Measurements from ENCODE around the gene CEACAM19. TPM values are rescaled to one million over a fixed set of nuclear protein-coding genes. Genes with fewer than 3 reads are reported as not detected.

CEACAM19 gene
- total RNA-seq, 4 donors from 2014 or later: 0.82 to 5.2 (median 3.5) TPM

GRCh38 chr19:44696939-44697669 lies 25.8 kb downstream of the CEACAM19 start:
- 63 to 66% methylated on average over 4 to 6 of the region's 22 CpGs for WGBS, 2 donors (ENCODE audit: low coverage in 1 of 2)
- Histone ChIP-seq H3K36me3 (no peaks in the 10 kb centered on the region), H3K4me1 (peaks cover 0 to 6% (median 0%) of the 10 kb centered on the region in 3 donors), H3K9me3 (no peaks in the 10 kb centered on the region), H3K27ac (no peak overlapping the region), H3K4me3 (no peak overlapping the region), H3K27me3 (peaks cover 21% of the 10 kb centered on the region)
- no peak for TF ChIP-seq POLR2AphosphoS5 (IDR thresholded peaks at IDR 0.05)
- TF ChIP-seq EP300 (IDR thresholded peaks at IDR 0.05): no peak
- TF ChIP-seq, protein P1, sequence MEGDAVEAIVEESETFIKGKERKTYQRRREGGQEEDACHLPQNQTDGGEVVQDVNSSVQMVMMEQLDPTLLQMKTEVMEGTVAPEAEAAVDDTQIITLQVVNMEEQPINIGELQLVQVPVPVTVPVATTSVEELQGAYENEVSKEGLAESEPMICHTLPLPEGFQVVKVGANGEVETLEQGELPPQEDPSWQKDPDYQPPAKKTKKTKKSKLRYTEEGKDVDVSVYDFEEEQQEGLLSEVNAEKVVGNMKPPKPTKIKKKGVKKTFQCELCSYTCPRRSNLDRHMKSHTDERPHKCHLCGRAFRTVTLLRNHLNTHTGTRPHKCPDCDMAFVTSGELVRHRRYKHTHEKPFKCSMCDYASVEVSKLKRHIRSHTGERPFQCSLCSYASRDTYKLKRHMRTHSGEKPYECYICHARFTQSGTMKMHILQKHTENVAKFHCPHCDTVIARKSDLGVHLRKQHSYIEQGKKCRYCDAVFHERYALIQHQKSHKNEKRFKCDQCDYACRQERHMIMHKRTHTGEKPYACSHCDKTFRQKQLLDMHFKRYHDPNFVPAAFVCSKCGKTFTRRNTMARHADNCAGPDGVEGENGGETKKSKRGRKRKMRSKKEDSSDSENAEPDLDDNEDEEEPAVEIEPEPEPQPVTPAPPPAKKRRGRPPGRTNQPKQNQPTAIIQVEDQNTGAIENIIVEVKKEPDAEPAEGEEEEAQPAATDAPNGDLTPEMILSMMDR (IDR thresholded peaks at IDR 0.05): no peak
- no peak for TF ChIP-seq POLR2A (IDR thresholded peaks at IDR 0.05)
- no peak for ATAC-seq

- ATAC-seq: no peak
- TF ChIP-seq POLR2AphosphoS5 (IDR thresholded peaks at IDR 0.05) (no peak), EP300 (IDR thresholded peaks at IDR 0.05) (no peak), POLR2A (IDR thresholded peaks at IDR 0.05) (no peak)
- TF ChIP-seq, protein P1 (IDR thresholded peaks at IDR 0.05): no peak
- no peaks in the 10 kb centered on the region for H3K36me3 ChIP-seq
- H3K9me3 ChIP-seq: no peaks in the 10 kb centered on the region
- H3K4me1 ChIP-seq: peaks cover 0 to under 1% (median 0%) of the 10 kb centered on the region in 3 donors
- no peak overlapping the region for H3K27ac ChIP-seq
- WGBS, 2 donors (ENCODE audit: low coverage in 1 of 2): 66% methylated on average over 4 of the region's 4 CpGs; no CpG with 5 or more reads in 1 of the 2 donors
- H3K27me3 ChIP-seq: peaks cover 21% of the 10 kb centered on the region
- H3K4me3 ChIP-seq: no peak overlapping the region
These were observed 26.4 kb downstream of the CEACAM19 start for GRCh38 chr19:44697670-44698034.

- no peak within 1 kb of the TSS for H3K27ac ChIP-seq
- no peak for ATAC-seq
- H3K9me3 ChIP-seq: no peaks in the 10 kb centered on the region
- H3K4me1 ChIP-seq: no peaks in the 10 kb centered on the region
- no peak within 1 kb of the TSS for H3K4me3 ChIP-seq
- H3K36me3 ChIP-seq: no peaks in the 10 kb centered on the region
- peaks cover 21% of the 10 kb centered on the region for H3K27me3 ChIP-seq
- 84 to 87% methylated on average over 8 to 9 of the region's 13 CpGs for WGBS, 2 donors (ENCODE audit: low coverage in 1 of 2)
- no peak for TF ChIP-seq POLR2AphosphoS5 (IDR thresholded peaks at IDR 0.05)
- TF ChIP-seq EP300 (IDR thresholded peaks at IDR 0.05): no peak
- TF ChIP-seq, protein P1 (IDR thresholded peaks at IDR 0.05): no peak
- no peak for TF ChIP-seq POLR2A (IDR thresholded peaks at IDR 0.05)
These were observed 27.4 kb downstream of the CEACAM19 start, which contains the start of gene CEACAM16 for GRCh38 chr19:44698492-44699201. CEACAM16 (plus strand) TSS chr19:44699151; CDS start chr19:44701457, 2,306 bp downstream.

- Histone ChIP-seq H3K36me3 (no peaks in the 10 kb centered on the region), H3K9me3 (no peaks in the 10 kb centered on the region), H3K4me3 (no peak overlapping the region), H3K27ac (no peak overlapping the region), H3K4me1 (no peaks in the 10 kb centered on the region), H3K27me3 (peaks cover 21% of the 10 kb centered on the region)
- TF ChIP-seq POLR2AphosphoS5 (IDR thresholded peaks at IDR 0.05) (no peak), EP300 (IDR thresholded peaks at IDR 0.05) (no peak), POLR2A (IDR thresholded peaks at IDR 0.05) (no peak)
- TF ChIP-seq, protein P1 (IDR thresholded peaks at IDR 0.05): no peak
- WGBS, 2 donors (ENCODE audit: low coverage in 1 of 2): 81 to 87% methylated on average over 4 to 5 of the region's 5 CpGs
- no peak for ATAC-seq
These were observed 29.3 kb downstream of the CEACAM19 start for GRCh38 chr19:44700547-44700946.

All from gastroesophageal sphincter (tissue), 4 donors.